ENCODE data around the gene TNFRSF13B.
"Not testable (repeated sequence)": the region's sequence is repeated elsewhere in the genome, so short reads cannot be mapped to it uniquely, and the experiment has no call there.

Gene TNFRSF13B

DNA sequence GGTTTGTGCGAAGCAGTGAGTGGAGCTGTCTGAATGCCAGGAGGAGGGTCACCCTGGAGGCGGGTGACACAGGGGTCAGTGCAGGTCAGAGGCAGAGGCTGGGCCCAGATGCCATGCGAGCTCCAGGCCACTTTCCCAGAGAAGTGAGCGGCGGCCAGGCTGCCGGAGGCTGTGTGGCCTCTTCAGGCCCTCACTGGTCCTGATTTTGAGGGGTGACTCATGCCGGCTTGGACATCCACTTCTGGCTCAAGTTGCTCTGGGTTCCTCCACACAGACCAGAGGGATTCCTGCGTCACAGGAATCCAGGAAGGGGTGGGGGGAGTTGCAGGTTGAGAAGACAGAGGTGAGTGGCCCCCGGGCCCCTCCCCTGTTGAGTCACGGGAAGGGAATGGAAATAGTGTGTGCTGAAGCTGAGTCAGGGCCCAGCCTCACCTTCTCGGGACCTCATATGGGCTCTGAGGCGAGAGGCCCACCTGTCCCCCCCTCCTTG lies 38.7 kb upstream of the TNFRSF13B start:
- DNase-seq (ENCODE audit: low read depth in 1 of 2, low spot score in 1 of 2); H3K27me3 ChIP-seq (ENCODE audit: insufficient read depth, poor library complexity, severe bottlenecking); H3K4me3 ChIP-seq (replicated peaks; ENCODE audit: insufficient read depth, low read length); H3K27ac ChIP-seq (replicated peaks): not testable (repeated sequence)

DNA sequence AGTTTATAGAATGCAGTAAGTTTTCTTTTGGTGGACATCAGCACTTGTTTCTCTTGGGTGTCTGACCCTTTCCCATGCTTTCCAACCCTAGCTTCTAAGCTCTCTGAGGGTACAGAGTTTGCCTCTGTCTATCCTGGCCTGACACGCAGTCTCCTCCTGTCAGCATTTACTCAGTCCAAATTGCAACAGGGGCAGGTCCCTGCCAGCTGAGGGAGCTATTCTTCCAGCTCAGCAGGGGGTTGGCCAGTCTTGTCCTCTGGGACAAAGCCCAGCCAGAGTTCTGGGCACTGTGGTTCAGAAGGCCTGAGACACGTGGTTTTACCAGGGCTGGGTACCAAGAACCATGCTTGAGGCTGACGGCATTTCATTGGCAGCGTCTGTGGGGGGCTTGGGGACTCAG lies 38.1 kb upstream of the TNFRSF13B start:
- not testable (repeated sequence) for H3K4me3 ChIP-seq (replicated peaks; ENCODE audit: insufficient read depth, low read length); H3K27ac ChIP-seq (replicated peaks); DNase-seq (ENCODE audit: low read depth in 1 of 2, low spot score in 1 of 2); H3K27me3 ChIP-seq (ENCODE audit: insufficient read depth, poor library complexity, severe bottlenecking)

DNA sequence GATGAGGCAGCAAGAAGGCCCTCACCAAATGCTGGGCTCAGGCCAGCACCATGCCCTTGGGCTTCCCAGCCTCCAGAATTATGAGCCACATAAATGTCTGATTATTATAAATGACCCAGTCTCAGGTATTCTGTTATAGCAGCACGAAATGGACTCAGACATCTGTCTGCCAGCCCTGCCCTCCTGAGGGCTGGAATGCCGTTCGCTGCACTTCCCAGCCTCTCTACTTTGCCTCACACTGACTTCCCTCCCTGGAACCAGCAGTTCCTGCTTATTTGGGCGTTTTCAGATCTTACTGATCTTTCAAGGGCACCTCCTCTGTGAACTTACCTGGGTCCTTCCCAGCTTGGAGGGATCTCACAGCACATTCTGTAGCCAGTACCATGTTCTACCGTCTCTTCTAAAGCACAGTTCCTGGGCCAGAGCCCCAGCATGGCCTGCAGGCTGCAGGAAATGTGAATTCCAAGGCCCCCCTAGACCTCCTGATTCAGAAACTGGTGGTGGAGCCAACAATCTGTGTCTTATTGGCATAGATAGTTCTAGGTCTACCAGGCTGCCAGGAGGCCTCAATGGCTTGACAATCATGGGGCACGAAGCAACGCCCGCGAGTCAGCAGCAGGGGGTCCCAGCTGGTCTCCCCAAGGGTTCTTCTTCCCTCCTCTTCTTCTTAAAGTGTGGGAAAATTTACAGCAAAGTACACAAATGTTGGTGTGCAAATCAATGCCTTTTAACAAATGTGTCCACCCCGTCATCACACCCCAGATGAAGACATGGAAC lies 36.9 kb upstream of the TNFRSF13B start:
- not testable (repeated sequence) for H3K27ac ChIP-seq (replicated peaks); H3K27me3 ChIP-seq (ENCODE audit: insufficient read depth, poor library complexity, severe bottlenecking); DNase-seq (ENCODE audit: low read depth in 1 of 2, low spot score in 1 of 2); H3K4me3 ChIP-seq (replicated peaks; ENCODE audit: insufficient read depth, low read length)

DNA sequence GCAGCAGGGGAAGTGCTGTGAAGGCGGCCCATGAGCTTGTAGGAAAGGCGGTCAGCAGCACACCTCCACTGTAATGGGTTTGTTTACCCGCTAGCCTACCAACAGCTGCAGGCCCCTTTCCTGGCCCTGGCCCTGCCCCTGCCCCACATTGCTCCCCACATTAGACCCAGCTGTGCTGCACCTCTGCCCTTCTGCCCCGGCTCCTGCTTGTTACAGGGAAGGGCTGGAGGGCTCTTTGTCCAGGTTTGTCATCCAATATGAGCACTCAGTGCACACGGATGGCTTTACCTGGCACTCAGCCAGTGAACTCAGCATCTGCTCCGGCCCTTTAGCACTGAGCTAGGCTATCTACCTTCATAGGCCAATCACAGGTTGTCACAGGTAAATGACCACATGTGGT lies 36.0 kb upstream of the TNFRSF13B start:
- H3K27ac ChIP-seq (replicated peaks); H3K4me3 ChIP-seq (replicated peaks; ENCODE audit: insufficient read depth, low read length); DNase-seq (ENCODE audit: low read depth in 1 of 2, low spot score in 1 of 2); H3K27me3 ChIP-seq (ENCODE audit: insufficient read depth, poor library complexity, severe bottlenecking): not testable (repeated sequence)

DNA sequence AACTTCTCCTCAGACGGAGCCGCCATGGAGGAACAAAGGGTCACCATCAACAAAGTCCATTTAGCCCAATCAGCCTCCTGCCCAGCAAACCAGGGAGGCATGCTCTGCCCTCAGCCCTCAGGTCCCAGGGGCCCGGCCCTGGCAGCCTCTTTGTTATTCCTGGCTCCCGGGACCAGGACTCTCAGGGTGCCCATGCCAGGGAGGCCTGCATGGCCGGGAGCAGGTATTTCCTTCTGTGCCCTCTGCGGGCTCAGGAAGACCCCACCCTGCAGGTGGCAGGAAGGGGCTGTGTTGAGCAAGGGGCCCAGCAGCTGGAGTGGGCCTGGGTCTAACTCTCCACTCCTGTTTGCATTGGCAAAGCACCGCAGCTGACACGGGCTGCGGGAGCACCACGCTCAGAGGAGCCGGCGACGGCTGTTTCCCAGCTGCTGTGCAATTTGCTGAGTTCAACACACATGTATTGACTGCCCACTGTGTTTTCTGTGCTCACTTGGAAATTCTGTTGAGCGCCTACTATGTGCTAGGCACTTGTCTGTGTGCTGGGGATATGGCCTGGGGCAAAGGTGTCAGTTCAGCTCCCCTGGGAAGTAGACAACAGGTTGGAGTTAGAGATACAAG lies 33.2 kb upstream of the TNFRSF13B start:
- DNase-seq (ENCODE audit: low read depth in 1 of 2, low spot score in 1 of 2); H3K27me3 ChIP-seq (ENCODE audit: insufficient read depth, poor library complexity, severe bottlenecking); H3K4me3 ChIP-seq (replicated peaks; ENCODE audit: insufficient read depth, low read length); H3K27ac ChIP-seq (replicated peaks): not testable (repeated sequence)

DNA sequence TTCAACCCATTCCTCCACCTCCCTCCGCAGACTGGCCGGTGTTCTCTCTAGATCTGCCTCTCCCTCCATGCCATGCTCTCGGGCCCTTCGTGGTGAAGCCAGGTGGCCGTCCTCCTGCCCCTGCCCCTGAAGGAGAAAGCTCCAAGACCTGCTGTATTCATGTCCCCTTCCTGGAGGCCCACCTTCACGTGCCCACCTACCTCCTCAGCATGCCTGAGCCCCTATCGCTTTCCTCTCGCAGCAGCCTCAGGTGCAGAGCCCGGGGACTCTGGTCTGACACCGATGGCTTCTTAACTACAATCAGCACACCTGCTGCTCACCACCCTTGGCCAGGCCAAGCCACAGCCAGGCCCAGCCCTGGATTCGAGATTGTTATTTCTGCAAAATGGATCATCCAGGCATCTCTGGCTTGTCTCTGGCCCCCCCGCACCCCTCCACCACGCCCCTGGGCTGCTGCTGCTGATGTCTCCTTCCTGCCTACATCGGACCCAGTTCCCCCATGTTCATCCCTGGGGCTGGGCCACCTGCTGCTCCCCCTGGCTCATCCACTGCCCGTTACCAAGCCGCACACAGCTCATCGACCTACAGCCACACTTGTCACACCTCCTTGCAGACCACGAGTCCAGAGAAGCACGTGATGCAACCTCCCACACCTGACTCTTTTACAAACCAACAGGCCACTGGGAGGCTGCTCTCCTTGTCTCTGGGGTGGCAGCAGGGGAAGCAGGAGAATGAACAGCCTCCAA lies 32.5 kb upstream of the TNFRSF13B start:
- TF ChIP-seq, protein P1, sequence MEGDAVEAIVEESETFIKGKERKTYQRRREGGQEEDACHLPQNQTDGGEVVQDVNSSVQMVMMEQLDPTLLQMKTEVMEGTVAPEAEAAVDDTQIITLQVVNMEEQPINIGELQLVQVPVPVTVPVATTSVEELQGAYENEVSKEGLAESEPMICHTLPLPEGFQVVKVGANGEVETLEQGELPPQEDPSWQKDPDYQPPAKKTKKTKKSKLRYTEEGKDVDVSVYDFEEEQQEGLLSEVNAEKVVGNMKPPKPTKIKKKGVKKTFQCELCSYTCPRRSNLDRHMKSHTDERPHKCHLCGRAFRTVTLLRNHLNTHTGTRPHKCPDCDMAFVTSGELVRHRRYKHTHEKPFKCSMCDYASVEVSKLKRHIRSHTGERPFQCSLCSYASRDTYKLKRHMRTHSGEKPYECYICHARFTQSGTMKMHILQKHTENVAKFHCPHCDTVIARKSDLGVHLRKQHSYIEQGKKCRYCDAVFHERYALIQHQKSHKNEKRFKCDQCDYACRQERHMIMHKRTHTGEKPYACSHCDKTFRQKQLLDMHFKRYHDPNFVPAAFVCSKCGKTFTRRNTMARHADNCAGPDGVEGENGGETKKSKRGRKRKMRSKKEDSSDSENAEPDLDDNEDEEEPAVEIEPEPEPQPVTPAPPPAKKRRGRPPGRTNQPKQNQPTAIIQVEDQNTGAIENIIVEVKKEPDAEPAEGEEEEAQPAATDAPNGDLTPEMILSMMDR (IDR thresholded peaks at IDR 0.05; ENCODE audit: insufficient read depth, low read length) = no peak
- no peak for TF ChIP-seq GABPA (IDR thresholded peaks at IDR 0.05; ENCODE audit: low read depth)
- TF ChIP-seq POLR2AphosphoS5 (IDR thresholded peaks at IDR 0.05; ENCODE audit: low read depth) = no peak
- TF ChIP-seq, protein P2, sequence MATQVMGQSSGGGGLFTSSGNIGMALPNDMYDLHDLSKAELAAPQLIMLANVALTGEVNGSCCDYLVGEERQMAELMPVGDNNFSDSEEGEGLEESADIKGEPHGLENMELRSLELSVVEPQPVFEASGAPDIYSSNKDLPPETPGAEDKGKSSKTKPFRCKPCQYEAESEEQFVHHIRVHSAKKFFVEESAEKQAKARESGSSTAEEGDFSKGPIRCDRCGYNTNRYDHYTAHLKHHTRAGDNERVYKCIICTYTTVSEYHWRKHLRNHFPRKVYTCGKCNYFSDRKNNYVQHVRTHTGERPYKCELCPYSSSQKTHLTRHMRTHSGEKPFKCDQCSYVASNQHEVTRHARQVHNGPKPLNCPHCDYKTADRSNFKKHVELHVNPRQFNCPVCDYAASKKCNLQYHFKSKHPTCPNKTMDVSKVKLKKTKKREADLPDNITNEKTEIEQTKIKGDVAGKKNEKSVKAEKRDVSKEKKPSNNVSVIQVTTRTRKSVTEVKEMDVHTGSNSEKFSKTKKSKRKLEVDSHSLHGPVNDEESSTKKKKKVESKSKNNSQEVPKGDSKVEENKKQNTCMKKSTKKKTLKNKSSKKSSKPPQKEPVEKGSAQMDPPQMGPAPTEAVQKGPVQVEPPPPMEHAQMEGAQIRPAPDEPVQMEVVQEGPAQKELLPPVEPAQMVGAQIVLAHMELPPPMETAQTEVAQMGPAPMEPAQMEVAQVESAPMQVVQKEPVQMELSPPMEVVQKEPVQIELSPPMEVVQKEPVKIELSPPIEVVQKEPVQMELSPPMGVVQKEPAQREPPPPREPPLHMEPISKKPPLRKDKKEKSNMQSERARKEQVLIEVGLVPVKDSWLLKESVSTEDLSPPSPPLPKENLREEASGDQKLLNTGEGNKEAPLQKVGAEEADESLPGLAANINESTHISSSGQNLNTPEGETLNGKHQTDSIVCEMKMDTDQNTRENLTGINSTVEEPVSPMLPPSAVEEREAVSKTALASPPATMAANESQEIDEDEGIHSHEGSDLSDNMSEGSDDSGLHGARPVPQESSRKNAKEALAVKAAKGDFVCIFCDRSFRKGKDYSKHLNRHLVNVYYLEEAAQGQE (IDR thresholded peaks at IDR 0.05; ENCODE audit: insufficient replicate concordance, low read depth) = no peak
- TF ChIP-seq SPI1 (IDR thresholded peaks at IDR 0.05; ENCODE audit: borderline replicate concordance, low read depth) = no peak
- DNase-seq (ENCODE audit: low read depth in 1 of 2, low spot score in 1 of 2) = no peak
- Histone ChIP-seq H3K27me3 (ENCODE audit: insufficient read depth, poor library complexity, severe bottlenecking) (no peaks in the 10 kb centered on the region), H3K27ac (replicated peaks) (no peak overlapping the region), H3K4me3 (replicated peaks; ENCODE audit: insufficient read depth, low read length) (no peak overlapping the region)

DNA sequence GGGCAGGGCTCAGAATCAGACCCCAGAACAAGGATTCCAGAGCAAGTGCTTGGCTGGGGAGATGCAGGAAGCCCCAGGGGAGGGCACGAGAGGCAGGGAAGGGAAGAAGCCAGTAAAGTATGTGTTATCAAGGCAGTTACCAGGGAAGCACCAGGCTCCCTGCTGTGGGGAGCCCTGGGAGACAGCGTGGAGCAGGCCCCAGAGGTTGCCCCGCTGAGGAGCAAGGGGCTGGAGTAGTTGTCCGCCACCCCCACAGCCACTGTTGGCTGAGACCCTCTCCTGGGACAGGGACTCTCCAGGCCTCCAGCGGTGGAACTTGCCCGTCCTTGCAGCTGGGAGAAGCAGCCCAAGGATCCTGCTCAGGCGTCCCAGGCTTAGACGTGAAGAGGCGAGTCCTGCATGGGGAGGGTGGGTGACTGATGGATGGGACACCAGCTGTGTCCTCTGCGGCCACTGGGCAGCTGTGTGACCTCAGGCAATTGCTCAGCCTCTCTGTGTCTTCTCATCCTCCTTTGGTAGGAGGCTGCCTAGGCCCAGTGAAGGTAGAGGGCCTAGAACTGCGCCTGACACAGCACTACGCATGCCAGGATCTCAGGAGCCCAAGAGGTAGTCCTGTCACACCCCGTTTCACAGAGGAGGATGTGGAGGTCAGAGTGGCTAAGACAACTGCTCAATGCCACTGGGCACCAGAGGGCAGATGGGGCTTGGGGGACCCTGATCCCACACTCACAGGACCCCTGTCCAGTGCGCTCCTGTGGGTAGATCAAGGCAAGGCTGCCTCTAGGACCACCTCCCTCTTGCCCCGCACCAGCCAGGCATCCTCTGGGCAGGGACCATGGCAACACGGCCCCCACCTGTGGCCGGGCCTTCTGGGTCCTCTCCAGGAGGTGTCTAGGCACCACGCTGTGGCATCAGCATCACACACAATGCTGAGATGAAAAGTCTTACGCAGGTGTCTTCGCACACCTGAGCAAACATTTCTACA lies 31.1 kb upstream of the TNFRSF13B start:
- not testable (repeated sequence) for H3K27me3 ChIP-seq (ENCODE audit: insufficient read depth, poor library complexity, severe bottlenecking); H3K27ac ChIP-seq (replicated peaks); H3K4me3 ChIP-seq (replicated peaks; ENCODE audit: insufficient read depth, low read length); DNase-seq (ENCODE audit: low read depth in 1 of 2, low spot score in 1 of 2)
